ENCODE data around the gene FAM50B.

The FAM50B gene

DNA sequence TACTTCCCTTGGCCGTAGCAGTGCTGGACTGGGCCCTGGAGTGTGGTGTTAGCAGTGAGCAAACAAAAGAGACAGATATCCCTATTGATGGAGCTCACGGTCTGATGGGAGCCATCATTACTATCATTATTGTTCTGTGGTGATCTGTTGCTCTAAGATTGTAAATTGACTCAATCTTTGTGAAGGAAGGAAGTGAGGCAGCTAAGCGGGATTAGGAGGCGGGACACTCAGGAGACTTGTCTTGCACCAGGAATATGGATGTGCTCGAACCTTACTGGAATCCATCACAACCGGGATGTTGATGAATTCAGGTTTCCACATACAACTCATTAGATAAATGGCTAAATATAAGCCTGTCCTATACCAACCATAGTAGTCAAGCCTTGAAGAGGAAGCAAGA lies 25.5 kb upstream of the FAM50B start:
- TF ChIP-seq, protein P1, sequence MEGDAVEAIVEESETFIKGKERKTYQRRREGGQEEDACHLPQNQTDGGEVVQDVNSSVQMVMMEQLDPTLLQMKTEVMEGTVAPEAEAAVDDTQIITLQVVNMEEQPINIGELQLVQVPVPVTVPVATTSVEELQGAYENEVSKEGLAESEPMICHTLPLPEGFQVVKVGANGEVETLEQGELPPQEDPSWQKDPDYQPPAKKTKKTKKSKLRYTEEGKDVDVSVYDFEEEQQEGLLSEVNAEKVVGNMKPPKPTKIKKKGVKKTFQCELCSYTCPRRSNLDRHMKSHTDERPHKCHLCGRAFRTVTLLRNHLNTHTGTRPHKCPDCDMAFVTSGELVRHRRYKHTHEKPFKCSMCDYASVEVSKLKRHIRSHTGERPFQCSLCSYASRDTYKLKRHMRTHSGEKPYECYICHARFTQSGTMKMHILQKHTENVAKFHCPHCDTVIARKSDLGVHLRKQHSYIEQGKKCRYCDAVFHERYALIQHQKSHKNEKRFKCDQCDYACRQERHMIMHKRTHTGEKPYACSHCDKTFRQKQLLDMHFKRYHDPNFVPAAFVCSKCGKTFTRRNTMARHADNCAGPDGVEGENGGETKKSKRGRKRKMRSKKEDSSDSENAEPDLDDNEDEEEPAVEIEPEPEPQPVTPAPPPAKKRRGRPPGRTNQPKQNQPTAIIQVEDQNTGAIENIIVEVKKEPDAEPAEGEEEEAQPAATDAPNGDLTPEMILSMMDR (IDR thresholded peaks at IDR 0.05), result no peak

DNA sequence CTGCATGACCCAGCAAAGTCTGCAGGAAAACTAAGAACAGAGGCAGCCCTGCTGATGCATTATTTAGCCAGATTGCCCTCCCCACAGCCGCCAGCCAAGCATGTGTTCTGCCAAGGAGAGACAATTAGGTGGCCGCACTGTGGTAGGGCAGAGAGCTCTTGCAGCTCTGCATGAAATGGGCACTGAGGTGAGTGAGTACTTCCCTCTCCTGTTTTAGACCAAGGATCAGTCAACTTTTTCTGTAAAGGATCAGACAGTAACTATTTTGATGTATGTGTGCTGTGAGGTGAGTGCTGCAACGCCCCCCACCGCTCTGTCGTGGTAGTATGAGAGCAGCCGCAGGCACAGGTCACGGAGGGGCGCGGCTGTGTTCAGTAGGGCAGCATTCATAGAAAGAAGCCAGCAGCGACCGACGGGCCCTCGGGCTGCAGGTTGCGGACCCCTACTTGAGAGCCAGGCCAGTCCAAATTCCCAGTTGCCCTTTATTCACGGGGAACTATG lies 23.8 kb upstream of the FAM50B start:
- TF ChIP-seq, protein P1 (IDR thresholded peaks at IDR 0.05), result no peak

DNA sequence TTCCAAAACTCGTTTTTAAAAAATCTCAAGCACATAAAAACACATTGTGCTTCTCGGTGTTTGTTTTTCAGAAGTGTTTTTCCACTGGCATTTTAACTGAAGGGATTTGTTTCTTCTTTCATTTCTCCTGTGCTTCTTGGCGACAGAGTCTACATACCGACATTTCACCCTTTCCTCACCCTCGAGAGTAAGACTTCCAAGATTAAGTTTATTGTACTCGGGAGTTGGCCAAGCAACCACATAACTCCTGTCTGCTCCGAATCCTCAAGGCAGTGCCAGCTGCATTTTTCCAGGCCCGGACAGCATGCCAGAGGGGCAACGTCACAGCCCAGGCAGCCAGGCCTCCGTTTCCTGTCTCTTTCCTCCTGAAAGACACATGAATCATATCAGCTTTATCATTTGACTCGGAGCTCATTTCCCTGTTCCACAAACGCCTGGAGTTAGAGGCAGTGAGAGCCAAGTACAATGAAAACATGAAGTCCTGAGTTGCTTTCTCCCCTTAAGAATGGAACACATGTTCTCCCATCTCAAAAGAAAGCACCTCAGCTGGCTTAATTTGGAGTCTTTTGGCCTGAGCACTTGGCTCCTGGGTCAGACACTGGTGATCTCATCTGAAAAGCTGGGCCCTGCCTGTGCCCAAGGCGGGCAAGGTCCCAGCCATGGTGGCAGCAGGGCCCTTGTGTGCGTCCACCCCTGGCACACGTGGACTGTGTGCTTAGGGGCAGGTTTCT lies 23.2 kb upstream of the FAM50B start:
- TF ChIP-seq, protein P1 (IDR thresholded peaks at IDR 0.05), result no peak

DNA sequence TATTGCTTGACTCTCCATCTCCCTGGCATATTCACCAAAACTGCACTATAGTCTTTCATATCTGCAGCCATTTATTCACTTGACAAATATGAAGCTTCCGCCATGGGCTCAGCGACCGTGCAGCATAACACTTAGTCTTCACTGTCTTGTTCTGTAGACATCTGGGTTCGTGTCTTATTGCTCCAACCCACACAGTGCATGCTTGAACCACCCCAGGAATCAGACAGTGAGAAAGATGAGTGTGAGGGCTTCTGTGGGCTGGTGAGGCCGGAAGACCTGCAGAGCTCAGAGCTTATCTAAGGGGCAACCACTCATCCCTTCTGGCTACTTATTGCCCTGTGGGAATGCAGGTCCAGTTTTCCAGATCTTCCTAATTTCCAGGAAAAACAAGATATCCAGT lies 19.9 kb upstream of the FAM50B start:
- TF ChIP-seq, protein P1 (IDR thresholded peaks at IDR 0.05), result no peak

DNA sequence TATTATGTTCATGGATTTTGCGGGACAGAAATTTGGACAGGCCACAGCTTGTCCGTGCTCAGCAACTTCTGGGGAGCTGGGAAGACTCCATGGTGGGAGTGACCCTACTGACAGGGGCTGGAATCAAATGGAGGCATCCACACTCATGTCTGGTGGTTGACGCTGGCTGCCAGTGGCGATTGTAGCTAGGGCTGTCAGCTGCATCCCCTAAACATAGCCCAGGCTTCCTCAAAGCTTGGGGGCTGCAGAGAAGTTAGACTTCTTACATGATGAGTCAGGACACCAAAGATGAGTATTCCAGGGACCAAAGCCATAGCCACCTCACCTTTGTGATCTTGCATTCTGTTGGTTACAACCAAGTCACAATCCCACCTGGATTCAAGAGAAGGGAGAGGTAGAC lies 18.4 kb upstream of the FAM50B start:
- TF ChIP-seq, protein P1 (IDR thresholded peaks at IDR 0.05), result no peak

DNA sequence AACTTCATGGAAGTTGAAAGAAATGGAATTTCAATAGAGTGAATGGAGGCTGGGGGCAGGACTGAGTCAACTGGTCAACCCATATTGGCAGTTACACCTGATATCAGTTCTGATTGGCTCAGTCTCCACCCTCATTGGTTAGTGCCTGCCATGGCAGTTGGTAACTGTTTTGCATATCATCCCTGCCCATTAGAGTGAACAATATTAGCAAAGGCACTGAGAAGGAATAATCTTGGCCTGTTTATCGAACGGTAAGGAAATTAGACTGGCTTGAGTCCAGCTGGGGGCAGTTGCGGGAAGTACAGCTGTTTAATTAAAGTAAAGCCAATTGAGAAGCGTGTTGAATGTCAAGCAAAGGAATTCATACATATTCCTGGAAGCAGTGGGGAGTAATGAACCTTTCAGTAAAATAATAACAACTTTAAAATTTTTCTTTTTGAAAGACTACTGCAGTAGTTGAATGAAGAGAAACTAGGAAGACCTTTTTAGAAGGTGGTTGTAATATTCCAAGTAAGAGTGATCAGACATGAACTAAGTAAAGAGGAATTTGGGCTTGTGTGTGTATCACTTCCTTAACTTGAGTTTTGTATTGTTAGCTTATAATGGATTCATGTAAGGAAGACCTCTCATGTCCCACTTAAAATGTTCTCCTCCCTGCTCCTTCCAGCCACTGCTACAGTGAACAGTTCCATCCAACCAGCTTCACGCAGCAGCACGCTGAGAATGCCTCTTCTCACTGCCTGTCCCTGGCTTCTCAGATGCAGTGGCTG lies 17.2 kb upstream of the FAM50B start:
- TF ChIP-seq, protein P1 (IDR thresholded peaks at IDR 0.05), result no peak

DNA sequence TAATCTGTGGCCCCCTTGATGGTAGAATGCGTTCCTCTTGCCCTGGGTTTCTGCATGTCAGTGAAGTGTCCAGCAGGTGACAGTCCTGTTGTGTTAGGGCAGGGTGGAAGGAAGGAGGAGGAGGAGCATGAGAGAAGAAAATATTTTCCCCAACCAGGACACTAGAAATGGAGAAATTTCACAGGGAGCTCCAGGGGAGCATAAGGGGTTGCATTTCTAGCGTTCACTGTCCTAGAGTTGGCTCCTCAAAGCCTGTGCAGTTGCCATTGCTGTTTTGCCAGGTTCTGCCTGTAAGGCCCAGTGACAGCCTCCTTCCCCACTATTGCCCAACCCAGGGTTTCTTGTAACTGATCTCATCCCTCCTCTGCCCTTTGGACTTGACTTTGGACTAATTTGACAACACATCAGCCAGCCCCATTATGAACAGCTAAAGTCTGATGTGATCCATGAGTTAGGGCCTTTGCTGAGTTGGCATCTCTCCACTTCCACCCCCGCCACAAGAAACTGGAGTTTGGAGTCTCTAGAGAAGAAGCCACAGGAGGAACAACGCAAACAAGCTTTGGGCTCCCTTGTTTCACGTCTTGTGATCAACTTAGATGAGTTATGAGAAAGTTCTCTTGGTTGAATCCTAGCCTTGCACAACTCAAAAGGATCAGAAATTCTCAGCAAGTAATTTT lies 14.0 kb upstream of the FAM50B start:
- TF ChIP-seq, protein P1 (IDR thresholded peaks at IDR 0.05), result no peak

Measured in LNCAP (cell line).